Skin epidermis (tissue), 12 donors: Measurements from ENCODE around the gene POU6F2.
"Not testable (repeated sequence)": the region's sequence is repeated elsewhere in the genome, so short reads cannot be mapped to it uniquely, and the experiment has no call there.

ENCODE experiments used
- H3K27ac ChIP-seq, 21 experiments: fragments of 200-600 bp; sonication (generic) in 11 of 21; one replicate each; pipeline ENCODE4 v1.5.0; 2020; ENCODE audit warnings: mild to moderate bottlenecking in 3 of 21, inconsistent platforms in 2 of 21, moderate library complexity in 2 of 21
- H3K4me3 ChIP-seq, 7 experiments: fragments of 200-600 bp; sonication (generic) in 2 of 7; one replicate each; pipeline ENCODE4 v1.5.0; 2020; ENCODE audit warnings: inconsistent platforms in 2 of 7, mild to moderate bottlenecking in 2 of 7, moderate library complexity in 1 of 7

The POU6F2 gene

GRCh38 chr7:38977685-38978084, at the start of gene POU6F2:
POU6F2 (plus strand) TSS chr7:38977909; CDS start chr7:38977954, 45 bp downstream.
- Histone ChIP-seq H3K27ac (no peak within 1 kb of the TSS), H3K4me3 (no peak within 1 kb of the TSS)

- Histone ChIP-seq H3K27ac (no peak overlapping the region), H3K4me3 (no peak overlapping the region)
Observed at GRCh38 chr7:38928506-38928905, 49.2 kb upstream of the POU6F2 start.

- H3K27ac ChIP-seq, result no peak overlapping the region
- no peak overlapping the region for H3K4me3 ChIP-seq
Observed at GRCh38 chr7:38929460-38930171, 48.1 kb upstream of the POU6F2 start.

- Histone ChIP-seq H3K27ac (no peak overlapping the region), H3K4me3 (no peak overlapping the region)
Observed at GRCh38 chr7:38932509-38933168, 45.1 kb upstream of the POU6F2 start.

GRCh38 chr7:38934051-38934450, 43.7 kb upstream of the POU6F2 start:
- Histone ChIP-seq H3K27ac (no peak overlapping the region), H3K4me3 (no peak overlapping the region)

GRCh38 chr7:38934536-38934935, 43.2 kb upstream of the POU6F2 start:
- H3K27ac ChIP-seq, result no peak overlapping the region
- no peak overlapping the region for H3K4me3 ChIP-seq

GRCh38 chr7:38936641-38937040, 41.1 kb upstream of the POU6F2 start:
- no peak overlapping the region for H3K27ac ChIP-seq
- H3K4me3 ChIP-seq, result no peak overlapping the region

- Histone ChIP-seq H3K27ac (no peak overlapping the region), H3K4me3 (no peak overlapping the region)
Observed at GRCh38 chr7:38938001-38938485, 39.7 kb upstream of the POU6F2 start.

GRCh38 chr7:38938589-38938988, 39.1 kb upstream of the POU6F2 start:
- no peak overlapping the region for H3K27ac ChIP-seq
- no peak overlapping the region for H3K4me3 ChIP-seq

- H3K4me3 ChIP-seq, result no peak overlapping the region
- no peak overlapping the region for H3K27ac ChIP-seq
Observed at GRCh38 chr7:38940774-38941173, 36.9 kb upstream of the POU6F2 start.

- Histone ChIP-seq H3K4me3 (no peak overlapping the region), H3K27ac (no peak overlapping the region)
Observed at GRCh38 chr7:38942431-38943051, 35.2 kb upstream of the POU6F2 start.

- H3K27ac ChIP-seq, H3K4me3 ChIP-seq: not testable (repeated sequence)
Observed at GRCh38 chr7:38947541-38947940, 30.2 kb upstream of the POU6F2 start.

GRCh38 chr7:38950309-38950708, 27.4 kb upstream of the POU6F2 start:
- Histone ChIP-seq H3K27ac (no peak overlapping the region), H3K4me3 (no peak overlapping the region)

GRCh38 chr7:38951213-38951612, 26.5 kb upstream of the POU6F2 start:
- H3K27ac ChIP-seq, result no peak overlapping the region
- H3K4me3 ChIP-seq, result no peak overlapping the region

- H3K4me3 ChIP-seq, result no peak overlapping the region
Observed at GRCh38 chr7:38953227-38953626, 24.5 kb upstream of the POU6F2 start.

GRCh38 chr7:38953971-38954370, 23.7 kb upstream of the POU6F2 start:
- H3K4me3 ChIP-seq, result no peak overlapping the region
- H3K27ac ChIP-seq, result no peak overlapping the region

More at GRCh38 chr7:38953227-38953626, 24.5 kb upstream of the POU6F2 start:
- no peak overlapping the region for H3K27ac ChIP-seq

- Histone ChIP-seq H3K27ac (no peak overlapping the region), H3K4me3 (no peak overlapping the region)
Observed at GRCh38 chr7:38955892-38956291, 21.8 kb upstream of the POU6F2 start.

- no peak overlapping the region for H3K4me3 ChIP-seq
Observed at GRCh38 chr7:38962028-38962427, 15.7 kb upstream of the POU6F2 start.

GRCh38 chr7:38964921-38965320, 12.8 kb upstream of the POU6F2 start:
- H3K4me3 ChIP-seq, result no peak overlapping the region
- no peak overlapping the region for H3K27ac ChIP-seq

More at GRCh38 chr7:38962028-38962427, 15.7 kb upstream of the POU6F2 start:
- no peak overlapping the region for H3K27ac ChIP-seq

- Histone ChIP-seq H3K27ac (no peak overlapping the region), H3K4me3 (no peak overlapping the region)
Observed at GRCh38 chr7:38973760-38974159, 3.9 kb upstream of the POU6F2 start.

- Histone ChIP-seq H3K27ac (no peak overlapping the region), H3K4me3 (no peak overlapping the region)
Observed at GRCh38 chr7:38975944-38976392, 1.7 kb upstream of the POU6F2 start.
